Esophagus mucosa (tissue), 1 donor: ENCODE results near the gene HOXA11. TPM values are rescaled to one million over a fixed set of nuclear protein-coding genes. Genes with fewer than 3 reads are reported as not detected.

Experiments
- ATAC-seq: fragments of 200-7000 bp; cut with Tn5 transposase; one replicate; pipeline ENCODE4 v1.9.1; 2020
- total RNA-seq: library from RNA; stranded (reverse); gene quantifications from one replicate; pipeline ENCODE4 v1.2.4, GENCODE V29; 2023
- donor health status: DM: yes; HTN: yes; CAD: no.

Gene HOXA11
- not detected for total RNA-seq

DNA sequence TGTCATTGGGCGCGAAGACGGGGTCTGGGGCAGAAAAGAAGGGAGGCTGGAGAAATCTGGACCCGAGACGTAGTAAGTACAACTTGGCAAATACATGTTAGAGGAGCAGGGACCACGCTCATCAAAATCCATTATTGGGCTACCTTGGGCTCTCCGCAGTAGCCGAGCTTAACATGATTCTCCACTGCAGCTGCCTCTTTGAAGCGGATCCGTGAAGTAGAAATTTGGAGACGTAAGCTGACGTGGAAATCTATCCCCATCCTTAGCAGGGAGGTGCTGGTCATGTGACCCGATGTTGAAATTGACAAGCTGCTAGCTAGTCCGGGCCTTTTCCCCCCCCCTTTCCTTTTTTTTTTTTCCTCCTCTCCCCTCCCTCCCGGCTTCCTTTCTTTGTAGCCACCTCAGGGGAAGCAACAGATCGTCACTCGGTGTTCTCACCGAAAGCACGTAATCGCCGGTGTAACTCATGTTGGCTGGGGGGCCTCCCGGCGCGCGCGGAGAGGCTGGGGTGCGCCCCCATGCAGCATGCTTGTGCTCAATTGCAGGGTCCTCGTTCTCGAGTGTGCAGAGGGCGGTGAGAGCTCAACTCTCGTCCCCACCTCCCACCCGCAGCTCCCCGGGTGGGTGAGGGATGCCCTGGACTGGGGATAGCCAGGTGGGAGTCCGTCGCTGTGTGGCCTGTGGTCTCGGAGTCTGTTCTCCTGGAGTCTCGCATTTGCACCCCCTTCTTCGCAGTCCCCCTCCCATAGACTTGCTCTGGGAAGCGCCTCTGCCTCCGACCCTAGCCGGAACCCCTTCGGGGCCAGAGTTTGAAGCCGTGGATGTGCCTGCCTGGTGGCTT lies at the start of gene HOXA11:
HOXA11 (minus strand) TSS at position 220 of the 841 bp plus-strand sequence; CDS start at position 132, 88 bp downstream.
- ATAC-seq: peak; percentile 22

DNA sequence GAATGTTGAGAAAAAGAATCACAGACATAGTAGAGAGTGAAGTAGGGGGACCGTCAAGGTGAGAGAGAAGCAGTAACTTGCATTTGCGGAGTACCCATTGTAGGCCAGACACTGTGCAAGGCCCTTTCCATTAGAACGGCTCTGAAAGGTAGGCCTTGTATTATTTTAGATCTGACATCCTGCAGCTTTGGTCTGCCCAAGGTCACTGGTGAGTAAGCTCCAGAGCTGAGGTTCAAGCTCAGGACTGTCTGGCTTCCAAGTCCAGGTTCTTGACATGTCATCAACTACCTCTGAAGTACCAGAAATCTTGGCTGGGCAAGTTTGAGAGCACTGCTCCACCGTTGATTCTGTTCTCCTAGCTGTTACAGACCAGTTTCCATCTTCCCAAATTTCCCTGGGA lies 44.4 kb upstream of the HOXA11 start:
- no peak for ATAC-seq

DNA sequence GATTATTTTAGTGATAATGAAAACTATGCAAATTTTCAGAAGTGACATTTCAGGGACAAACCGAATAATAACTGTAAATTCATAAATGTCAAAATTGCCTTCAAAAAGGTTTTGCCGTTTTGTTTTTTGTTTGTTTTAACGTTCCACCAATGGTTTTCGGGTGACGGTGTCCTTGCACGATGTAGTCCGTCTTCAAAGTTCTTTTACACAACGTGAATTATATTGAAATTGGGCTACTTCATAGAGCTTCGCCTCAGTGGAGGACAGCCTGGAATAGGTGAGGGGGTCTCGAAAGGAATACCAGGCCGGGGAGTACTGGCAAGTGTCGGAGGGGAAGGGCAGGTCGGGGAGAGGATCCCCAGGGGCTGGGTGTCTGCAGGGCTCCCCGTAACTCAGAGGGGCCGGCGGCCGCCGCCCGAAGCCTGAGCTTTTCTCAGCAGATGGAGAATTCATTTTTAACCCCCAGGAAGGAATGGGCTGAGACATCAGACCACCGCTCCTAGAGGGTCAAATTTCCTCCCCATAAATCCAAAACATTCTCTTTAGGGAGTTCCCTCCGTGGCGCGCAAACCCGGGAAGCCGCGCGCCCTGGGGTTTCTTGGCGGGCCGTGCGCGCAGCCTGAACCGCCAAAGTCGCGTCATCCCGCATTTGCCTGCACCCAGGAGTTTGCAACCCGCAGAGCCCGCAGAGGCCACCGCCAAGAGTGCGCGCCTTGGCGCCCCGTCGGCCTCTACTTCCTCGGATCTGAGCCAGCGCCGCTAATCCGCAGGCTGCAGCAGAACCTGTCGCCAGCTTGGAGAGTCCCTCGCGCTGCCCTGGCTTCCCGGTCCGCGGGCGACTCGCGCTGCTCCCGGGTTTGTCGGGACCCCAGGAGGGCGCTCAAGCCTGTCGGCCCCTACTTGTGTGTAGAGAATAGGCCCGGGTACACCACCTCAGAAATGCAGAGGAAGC lies 40.2 kb upstream of the HOXA11 start:
- no peak for ATAC-seq

DNA sequence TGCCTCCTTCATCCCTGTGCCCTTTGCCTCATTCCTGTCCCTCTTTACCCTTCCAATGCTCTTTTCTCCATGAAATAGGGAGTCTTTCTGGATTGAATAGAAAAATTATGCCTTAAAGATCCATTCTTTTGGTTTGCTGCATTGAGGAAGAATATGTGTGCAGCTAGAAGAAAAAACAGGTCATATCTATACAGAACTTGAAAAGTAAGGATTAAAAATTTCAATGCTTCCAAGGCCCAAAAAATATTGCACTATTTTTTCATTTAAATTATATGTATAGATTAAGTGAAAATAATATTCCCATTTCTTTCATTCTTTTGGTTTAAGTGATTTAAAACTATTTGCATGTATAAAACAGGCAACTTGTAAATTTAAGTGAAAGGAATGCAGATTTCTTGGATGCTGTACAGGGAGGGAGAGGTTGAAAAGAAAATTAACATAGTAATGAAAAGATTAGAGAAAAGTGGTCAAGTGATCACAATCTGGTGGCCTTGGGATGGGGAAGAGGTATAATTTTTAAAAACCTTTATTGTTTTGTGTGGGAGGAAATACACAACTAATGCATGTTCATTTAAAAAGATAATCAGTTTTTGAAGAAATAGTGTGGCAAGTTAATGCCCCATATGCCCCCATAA lies 39.0 kb upstream of the HOXA11 start:
- ATAC-seq: no peak

DNA sequence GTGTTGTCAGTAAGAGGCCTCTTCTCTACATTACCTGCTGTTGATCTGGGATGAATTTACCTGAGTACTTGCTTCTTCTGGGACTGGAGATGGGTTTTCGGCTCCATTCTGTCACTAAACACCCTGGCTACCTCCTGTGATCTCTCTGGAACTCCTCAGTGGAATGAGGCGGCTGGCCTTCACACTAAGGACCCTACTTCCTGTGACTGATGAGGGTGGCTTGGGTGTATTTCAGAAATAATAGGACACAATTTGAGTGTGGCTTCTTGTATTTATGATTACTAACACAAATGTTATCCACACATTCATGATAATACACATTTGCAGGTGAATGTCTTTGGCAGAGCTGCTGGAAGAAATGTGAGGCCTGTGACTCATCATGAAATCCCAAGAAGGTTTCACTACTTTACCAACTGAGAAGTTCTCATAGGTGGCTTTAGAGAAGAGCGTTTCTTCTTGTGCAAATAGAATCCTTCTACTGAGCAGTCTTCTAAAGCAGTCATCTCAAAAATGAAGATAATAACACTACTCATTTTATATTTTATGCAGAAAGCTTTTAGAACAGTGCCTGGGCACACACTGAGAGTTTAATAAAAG lies 36.3 kb upstream of the HOXA11 start:
- no peak for ATAC-seq

DNA sequence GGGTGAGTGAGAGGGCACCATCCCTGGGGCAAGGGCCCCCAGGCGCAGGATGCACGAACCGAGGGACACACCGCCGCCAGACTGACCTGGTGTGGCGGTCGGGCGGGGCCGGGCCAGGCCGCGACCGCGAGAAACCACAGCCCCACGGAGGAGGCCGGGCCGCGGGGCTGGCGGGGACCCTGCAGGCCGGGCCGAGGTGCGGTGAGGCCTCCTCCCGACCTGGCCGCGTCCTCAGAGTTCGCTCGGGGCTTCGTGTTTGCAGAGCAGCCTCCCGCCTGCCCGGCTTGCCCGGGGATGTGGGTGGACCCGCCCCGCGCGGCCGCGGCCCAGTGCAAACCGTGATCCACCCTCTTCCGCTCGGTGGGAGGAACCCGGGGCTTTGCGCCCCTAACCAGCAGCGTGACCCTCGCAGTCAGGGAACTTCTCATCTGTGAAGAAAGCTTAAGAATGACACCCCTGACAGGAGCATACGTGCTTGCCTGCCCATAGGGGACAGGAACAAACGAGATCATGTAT lies 35.5 kb upstream of the HOXA11 start:
- no peak for ATAC-seq

DNA sequence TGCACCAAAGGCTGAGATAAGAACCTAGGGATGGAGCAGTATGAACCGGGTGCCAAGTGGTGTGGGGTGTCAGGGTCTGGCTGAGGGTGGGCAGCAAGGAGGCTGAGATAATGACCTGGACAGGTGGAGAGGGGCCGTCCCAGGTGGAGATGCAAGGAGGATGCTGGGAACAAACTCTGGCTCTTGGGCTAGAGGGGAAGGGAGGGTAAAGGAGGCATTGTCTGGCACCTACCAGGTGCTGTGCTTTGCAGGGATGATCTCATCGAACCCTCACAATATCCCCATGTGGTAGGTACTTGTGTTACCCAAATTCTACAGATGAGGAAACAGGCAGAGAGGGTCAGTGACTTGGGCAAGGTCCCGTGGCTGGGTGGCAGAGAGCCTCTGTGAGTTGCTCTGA lies 34.8 kb upstream of the HOXA11 start:
- no peak for ATAC-seq

DNA sequence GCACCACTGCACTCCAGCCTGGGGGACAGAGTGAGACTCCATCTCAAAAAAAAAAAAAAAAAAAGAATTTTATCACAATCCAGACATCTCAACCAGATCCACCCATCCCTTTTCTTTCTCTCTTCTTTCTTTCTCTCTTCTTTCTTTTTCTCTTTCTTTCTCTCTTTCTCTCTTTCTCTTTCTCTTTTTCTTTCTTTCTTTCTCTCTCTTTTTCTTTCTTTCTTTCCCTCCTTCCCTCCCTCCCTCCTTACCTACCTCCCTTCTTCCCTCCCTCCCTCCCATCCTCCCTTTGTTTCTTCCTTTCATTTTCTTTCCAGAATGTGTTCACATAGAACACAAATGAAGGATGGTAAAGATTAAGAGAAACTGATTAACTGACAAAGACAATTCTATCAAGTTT lies 32.9 kb upstream of the HOXA11 start:
- ATAC-seq: no peak

DNA sequence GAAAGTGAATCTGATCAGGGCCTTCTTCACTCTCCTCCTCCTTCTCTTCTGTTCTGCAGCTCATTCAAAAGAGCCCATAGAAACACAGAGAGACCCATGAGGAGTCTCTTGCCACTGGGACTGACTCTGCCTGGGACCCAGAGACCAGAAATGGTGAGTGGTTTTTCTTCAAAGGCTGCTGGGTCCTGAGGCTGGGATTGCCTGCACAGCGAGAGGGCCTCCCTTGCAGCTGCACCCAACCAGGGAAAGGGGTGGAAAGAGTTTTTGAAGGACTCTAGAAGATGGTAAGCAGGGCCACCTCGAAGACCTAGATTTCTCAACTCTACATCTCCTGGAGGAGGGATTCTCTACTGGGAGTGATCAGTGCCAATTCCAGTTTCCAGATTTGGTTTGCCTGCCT lies 30.3 kb upstream of the HOXA11 start:
- no peak for ATAC-seq

DNA sequence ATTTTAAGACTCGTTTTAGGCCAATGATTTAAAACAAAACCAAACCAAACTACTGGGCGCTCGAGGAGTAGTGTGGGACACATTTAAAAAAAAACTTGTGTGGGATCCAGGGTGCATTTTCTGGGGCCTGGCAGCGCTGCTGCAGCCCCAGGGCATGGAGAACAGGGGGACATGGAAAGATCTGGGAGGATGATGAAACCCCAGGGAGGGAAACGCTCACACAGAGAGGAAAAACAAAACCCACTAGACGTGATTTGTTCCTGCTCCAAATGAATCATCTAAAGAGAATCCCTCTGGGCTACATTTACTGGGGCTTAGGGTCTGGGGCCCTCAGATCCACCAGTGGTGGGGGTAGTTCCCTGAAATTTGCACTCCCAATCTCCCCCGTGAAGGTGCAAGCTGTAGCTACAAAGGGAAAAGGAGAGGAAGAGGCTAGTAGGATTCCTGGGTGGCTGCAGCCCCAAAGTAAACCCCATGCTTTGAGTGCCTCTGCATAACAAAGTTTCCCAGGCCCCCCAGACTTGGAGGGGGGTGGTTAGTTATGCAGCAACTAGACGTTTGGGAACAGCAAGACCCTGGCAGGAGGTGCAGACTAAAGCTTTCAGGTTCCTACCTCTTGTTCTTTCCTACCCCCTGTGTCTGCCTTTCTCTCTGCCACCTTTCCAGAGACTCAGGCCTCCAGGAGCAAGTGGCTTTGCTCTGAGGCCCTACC lies 29.4 kb upstream of the HOXA11 start:
- no peak for ATAC-seq

DNA sequence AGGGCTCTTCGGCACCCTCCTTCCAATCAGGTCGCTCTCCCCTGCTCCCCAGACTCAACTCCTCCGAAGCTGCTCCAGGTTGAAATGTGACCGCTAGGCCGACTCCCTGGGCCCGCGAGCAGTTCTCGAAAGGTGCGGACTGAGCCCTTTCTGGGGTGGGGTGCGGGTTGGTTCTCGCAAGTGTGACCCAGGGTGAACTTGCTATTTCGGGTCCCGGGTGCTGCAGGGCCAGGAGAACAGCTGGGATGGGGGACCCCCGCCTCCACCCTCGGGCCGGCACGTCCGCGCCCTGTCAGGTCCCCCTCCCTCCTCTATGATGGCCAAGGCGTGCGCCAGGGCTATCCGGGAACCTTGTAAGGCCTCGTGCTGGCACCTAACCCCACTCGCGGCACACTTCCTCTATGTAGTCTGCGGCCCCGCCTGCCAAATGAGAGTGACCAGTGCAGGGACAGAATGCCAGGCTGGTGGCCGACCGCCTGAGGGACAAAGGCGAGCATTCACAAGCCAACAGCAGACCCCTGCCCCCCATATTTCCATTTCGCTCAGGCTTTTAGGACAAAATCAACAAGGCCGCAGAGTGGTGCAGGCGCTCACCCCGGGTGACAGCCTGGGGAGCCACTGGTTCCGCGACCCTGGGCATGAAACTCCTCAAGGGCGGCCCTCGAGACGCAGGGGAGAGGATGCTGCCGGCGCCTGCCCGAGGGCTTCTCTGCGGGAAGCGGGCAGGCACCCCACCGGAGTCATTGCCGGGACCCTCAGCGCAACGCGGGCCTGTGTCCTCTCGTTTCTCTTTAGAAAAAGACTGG lies 28.6 kb upstream of the HOXA11 start:
- no peak for ATAC-seq

DNA sequence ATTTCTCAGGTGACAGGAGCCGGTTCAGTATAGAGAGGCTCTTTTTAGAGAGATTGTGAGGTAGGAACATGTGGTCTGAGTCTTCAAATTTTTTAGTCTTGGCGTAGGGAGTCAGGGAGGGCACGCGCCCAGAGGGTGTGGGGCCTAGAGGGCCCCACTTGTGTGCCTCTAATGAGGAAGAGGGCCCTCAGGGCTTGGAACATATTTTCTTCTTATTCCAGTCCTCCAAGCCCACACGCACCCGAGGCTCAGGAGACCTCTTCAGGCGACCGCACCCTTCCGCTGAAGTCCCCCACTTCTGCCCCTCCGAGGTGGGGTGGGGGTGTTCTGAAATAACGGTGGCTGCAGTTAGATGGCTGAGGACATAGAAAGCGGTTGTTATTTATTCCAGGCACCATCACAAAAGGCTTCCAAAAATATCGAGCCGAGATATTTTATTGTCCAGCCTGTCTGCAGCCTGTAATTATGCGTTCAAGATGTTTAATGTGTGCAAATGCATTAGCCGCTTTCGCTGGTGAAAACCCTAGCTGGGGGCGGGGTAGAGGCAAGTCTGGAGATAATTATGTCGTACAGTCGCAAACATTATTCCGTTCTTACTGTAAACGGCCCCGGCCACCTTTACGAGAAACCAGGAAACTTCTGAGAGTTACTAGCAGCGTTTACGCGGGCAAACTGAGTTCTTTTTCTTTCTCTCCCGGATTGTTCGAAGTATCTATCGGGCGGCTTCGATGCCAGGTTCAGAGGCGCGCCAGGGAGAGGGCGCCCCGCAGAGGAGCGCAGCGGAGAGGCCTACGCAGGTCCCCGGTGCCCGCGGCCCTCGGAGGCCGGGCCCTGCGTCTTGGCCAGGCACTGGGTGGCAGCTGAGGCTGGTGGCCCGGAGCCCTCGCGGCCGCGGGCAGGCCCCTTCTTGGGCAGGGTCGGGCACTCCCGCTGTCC lies 27.7 kb upstream of the HOXA11 start:
- ATAC-seq: no peak

DNA sequence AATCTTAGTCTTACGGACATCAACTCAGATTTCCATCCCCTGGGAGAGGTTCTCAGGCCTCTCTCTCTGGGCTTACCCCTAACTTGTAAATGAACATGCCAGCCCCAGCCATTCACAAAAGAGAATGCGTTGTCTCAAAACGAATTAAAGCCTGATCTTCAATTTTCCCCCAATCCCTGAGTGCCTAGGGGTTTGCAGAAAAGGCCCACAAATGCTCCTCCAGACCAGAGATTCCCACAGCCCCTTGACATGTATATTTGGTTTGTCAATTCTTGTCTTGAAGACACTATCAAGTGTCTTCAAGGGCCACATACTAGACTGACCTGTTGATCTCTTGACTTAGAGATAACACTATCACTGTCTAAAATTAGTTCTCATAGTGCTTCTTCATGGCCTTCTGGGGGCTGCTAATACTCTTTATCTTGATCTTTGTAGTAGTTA lies 26.8 kb upstream of the HOXA11 start:
- ATAC-seq: no peak

DNA sequence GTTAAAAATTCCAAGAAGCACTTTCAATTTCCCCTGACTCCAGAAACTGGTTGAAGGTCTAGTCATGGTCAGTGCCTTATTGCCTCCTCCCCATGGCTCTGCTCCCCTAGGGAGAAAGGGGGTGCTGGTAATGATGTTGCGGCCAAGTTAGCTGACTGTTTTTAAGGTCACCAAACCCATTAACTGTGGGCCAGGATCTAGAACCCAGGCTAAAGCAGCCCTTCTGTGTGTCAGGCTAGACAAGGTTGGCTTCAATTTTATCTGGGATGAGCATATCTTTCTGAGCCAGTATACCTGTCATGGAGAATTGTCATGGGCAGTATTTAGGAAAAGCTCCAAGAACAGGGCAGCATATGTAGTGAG lies 26.0 kb upstream of the HOXA11 start:
- ATAC-seq: no peak

DNA sequence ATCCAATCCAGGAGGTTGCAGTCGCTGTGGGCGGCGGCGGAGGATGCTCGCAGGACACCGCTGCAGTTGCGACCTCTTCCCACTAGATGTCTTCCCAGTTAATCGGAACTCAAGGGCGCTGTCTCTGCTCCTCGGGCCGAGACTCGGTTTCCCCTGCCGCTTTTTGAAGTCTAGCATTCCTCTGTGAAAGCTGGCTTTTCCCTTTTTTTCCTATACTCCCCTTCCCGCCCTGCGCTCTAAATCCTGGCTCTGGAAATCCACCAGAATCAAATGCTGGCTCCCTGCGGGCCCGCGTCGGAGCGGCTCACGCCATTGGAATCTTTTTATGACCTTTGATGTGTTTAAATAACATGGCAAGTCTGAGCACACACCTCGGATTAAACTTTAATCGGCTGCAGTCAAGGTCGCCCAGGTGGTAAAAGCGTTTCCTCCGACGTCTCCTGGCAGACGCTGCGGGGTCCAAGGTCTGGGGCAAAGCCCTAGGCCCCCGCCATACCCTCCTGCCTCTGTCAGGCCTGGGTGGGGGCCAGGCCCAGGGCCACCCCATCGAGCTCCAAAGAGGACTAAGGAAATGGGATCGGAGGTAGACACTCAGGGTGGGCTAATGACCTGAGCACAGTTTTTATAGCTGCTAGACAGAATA lies 25.5 kb upstream of the HOXA11 start:
- peak; percentile 63 for ATAC-seq

DNA sequence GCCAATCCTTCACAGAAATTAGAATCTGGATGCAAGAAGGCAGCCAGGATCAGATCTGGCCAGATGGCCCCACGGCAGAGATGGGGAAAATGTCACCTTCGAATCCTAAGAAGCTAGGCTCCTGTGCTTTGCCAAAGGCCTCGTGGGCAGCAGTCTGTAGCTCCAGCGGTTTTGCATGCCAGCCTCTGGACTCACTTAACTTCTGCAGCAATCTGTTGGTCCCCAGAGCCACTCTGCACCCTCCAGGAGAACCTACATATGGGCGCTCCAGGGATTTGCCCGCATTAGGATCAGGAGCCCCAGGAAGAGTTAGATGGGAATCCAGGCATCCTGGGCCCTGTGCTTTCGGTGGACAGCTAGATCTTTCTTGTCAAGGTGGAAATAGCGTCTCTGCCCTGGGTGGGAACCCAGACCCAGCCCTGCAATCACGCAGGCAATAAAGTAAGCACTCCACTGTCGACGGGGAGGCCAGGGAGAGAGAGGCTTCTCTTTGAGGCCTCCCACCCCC lies 25.0 kb upstream of the HOXA11 start:
- ATAC-seq: no peak

DNA sequence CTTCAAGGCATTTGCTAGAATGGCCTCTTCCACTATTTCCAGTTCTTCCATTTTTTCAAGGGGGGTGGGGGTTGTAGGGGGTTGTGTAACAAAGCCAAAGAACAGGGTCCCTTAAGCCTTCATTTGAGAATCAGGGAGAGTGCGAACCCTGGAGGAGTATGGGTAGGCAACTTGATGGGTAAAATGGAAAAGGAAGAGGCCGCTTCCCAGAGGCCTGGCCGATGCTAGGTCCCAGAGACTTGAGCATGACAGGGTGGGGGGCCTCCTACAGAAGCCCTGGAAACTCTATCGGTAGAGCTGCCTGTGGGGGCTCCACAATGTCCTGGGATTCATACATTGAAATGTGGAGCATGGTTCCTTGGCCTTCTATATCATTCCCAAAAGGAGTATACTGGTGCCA lies 24.0 kb upstream of the HOXA11 start:
- ATAC-seq: no peak

DNA sequence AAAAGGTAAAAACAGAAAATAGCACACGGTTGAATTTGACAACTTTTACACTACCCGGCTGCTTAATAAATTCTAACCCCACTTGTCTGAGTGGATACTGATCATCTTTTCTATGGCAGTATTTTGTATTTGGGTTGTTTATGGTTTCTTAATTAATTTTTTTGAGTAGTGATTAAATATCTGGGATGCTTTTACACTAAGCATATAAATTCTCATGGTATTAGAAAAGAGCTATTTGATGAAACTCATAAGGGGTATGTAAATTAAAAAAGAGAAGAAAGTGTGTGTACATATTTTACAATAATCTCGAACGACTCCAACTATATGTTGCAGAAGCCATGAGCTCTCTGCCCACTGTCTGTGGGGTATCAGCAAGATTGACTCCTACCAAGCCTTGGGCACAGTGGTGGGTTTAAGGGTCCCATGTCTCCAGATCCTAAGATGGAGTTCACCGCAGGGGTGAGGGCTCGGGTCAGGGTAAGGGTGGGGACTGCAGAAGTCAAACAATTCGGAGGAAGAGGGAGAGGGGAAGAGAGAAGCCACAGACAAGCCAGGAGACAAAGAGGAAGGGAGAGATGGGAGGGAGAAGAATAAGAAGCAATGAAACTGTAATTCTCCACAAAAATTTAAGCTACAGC lies 22.4 kb upstream of the HOXA11 start:
- ATAC-seq: no peak
